PC-3 (cell line): ENCODE results near the gene SDS. TPM values are rescaled to one million over a fixed set of nuclear protein-coding genes. Genes with fewer than 3 reads are reported as not detected.

Experiments
- ATAC-seq: fragments of 200-7000 bp; cut with Tn5 transposase; 2 replicates; pipeline ENCODE4 v1.9.1; 2020; ENCODE audit warnings: mild to moderate bottlenecking, moderate library complexity
- BruUV-seq: library from RNA; stranded (reverse); fragments of 400-500 nt; replicated peaks from 2 replicates; lab custom pipeline; 2021; lab: Mats Ljungman, UMichigan
- CTCF ChIA-PET: fragments of 300-600 bp; sonication (Branson Sonifier 250); formaldehyde crosslinking; loops from one replicate; lab custom pipeline; 2022; ENCODE audit warnings: antibody characterized with exemption; lab: Charles Lee
- POLR2A ChIA-PET: fragments of 300-600 bp; sonication (Branson Sonifier 250); formaldehyde crosslinking; loops from one replicate; lab custom pipeline; 2022; ENCODE audit warnings: antibody characterized with exemption; ENCODE audit not compliant: unreplicated experiment; lab: Charles Lee
- DNase-seq: peaks from one replicate; pipeline ENCODE4 v3.0.0-alpha.2; 2015
- H2AFZ ChIP-seq: fragments of 300-600 bp; sonication (generic); 2 replicates; pipeline ENCODE4 v1.6.0; 2016; ENCODE audit warnings: antibody characterized with exemption, low read length
- H3F3A ChIP-seq: fragments of 300-600 bp; sonication (generic); one replicate; pipeline ENCODE4 v1.6.0; 2017; ENCODE audit warnings: antibody characterized with exemption, low read length, control low read depth, mild to moderate bottlenecking; ENCODE audit not compliant: unreplicated experiment
- H3K27ac ChIP-seq: fragments of 300-600 bp; sonication (generic); 2 replicates; pipeline ENCODE4 v1.5.1; 2016; ENCODE audit warnings: mild to moderate bottlenecking, low read length
- H3K27me3 ChIP-seq: fragments of 300-600 bp; sonication (generic); 2 replicates; pipeline ENCODE4 v1.6.1; 2016; ENCODE audit warnings: low read length, mixed read lengths
- H3K36me3 ChIP-seq: fragments of 300-600 bp; sonication (generic); 2 replicates; pipeline ENCODE4 v1.6.1; 2016; ENCODE audit warnings: low read depth, mixed run types, low read length, mixed read lengths
- H3K4me1 ChIP-seq: fragments of 300-600 bp; sonication (generic); 2 replicates; pipeline ENCODE4 v1.5.1; 2016; ENCODE audit warnings: low read length; ENCODE audit not compliant: insufficient read depth
- H3K4me2 ChIP-seq: fragments of 300-600 bp; sonication (generic); 2 replicates; pipeline ENCODE4 v1.6.0; 2016; ENCODE audit warnings: low read length
- H3K4me3 ChIP-seq: fragments of 300-600 bp; sonication (generic); 2 replicates; pipeline ENCODE4 v1.5.1; 2016; ENCODE audit warnings: mild to moderate bottlenecking, low read length, mixed read lengths
- H3K79me2 ChIP-seq: fragments of 300-600 bp; sonication (generic); 2 replicates; pipeline ENCODE4 v1.6.1; 2017; ENCODE audit warnings: low read length, mixed read lengths
- H3K9ac ChIP-seq: fragments of 300-600 bp; sonication (generic); 2 replicates; pipeline ENCODE4 v1.6.0; 2016; ENCODE audit warnings: mild to moderate bottlenecking, low read length
- H3K9me2 ChIP-seq: fragments of 300-600 bp; sonication (generic); replicated peaks from 2 replicates; pipeline ENCODE4 v1.6.1; 2016; ENCODE audit warnings: mixed run types, low read length, mixed read lengths
- H3K9me3 ChIP-seq: fragments of 300-600 bp; sonication (generic); 2 replicates; pipeline ENCODE4 v1.6.1; 2016; ENCODE audit warnings: low read length, mixed read lengths
- H4K20me1 ChIP-seq: fragments of 300-600 bp; sonication (generic); 2 replicates; pipeline ENCODE4 v1.6.1; 2016; ENCODE audit warnings: low read length, mixed read lengths
- CTCF ChIP-seq: fragments of 300-600 bp; sonication (generic); conservative IDR thresholded peaks from 2 replicates; pipeline ENCODE4 v1.5.1; 2017; ENCODE audit warnings: antibody characterized with exemption, low read depth, mild to moderate bottlenecking, low read length
- EZH2 ChIP-seq: fragments of 300-600 bp; sonication (generic); IDR thresholded peaks from one replicate; pipeline ENCODE4 v1.6.1; 2017; ENCODE audit warnings: antibody characterized with exemption, mild to moderate bottlenecking, low read length; ENCODE audit not compliant: unreplicated experiment
- EZH2phosphoT487 ChIP-seq: fragments of 300-600 bp; sonication (generic); IDR thresholded peaks from 2 replicates; pipeline ENCODE4 v1.6.1; 2018; ENCODE audit warnings: mild to moderate bottlenecking, antibody characterized with exemption, low read length, borderline replicate concordance
- intact Hi-C: fragments of 100-400 bp; cut with micrococcal nuclease; formaldehyde crosslinking; loops from 2 replicates; pipeline ENCODE4 v1.9.0; 2023
- total RNA-seq: library from RNA; depleted of rRNA; stranded (reverse); fragments of >200 nt; gene quantifications from 2 replicates; pipeline ENCODE4 v1.2.3, GENCODE V29; 2014

Gene SDS
- total RNA-seq, 1 experiment from 2014 or later, result not detected

- no peaks in the 10 kb centered on the region for H3K27me3 ChIP-seq
- no peak overlapping the region for H2AFZ ChIP-seq
- no peaks in the 10 kb centered on the region for H3K79me2 ChIP-seq
- TF ChIP-seq EZH2, result no peak
- no peak for TF ChIP-seq CTCF
- TF ChIP-seq EZH2phosphoT487, result no peak
- BruUV-seq, result no TSS peak
- H3K9me2 ChIP-seq, result no peaks in the 10 kb centered on the region
- no peak overlapping the region for H3K9ac ChIP-seq
- no peaks in the 10 kb centered on the region for H3F3A ChIP-seq
- ChIA-PET CTCF (interaction anchor here (0.8 kb wide), 1 partner anchor 33 kb away, joined by 3 read pairs; no protein-coding TSS in a partner anchor), POLR2A (interaction anchor here (0.7 kb wide), 1 partner anchor 1224 kb away, joined by 3 read pairs; no protein-coding TSS in a partner anchor)
- H4K20me1 ChIP-seq, result no peaks in the 10 kb centered on the region
- no peak overlapping the region for H3K27ac ChIP-seq
- no peaks in the 10 kb centered on the region for H3K36me3 ChIP-seq
- H3K9me3 ChIP-seq, result no peaks in the 10 kb centered on the region
- peaks cover 2% of the 10 kb centered on the region; the same call in 1 of the 2 replicates for H3K4me1 ChIP-seq
- no peak for ATAC-seq
- no peak overlapping the region for H3K4me3 ChIP-seq
- intact Hi-C loops, result no loop called here
- H3K4me2 ChIP-seq, result no peak overlapping the region
- DNase-seq, result no peak
Observed at GRCh38 chr12:113402586-113403260, 964 bp downstream of the SDS start.

- CTCF ChIA-PET, result no interaction called here
- intact Hi-C loops, result no loop called here
- Histone ChIP-seq H3K79me2 (no peaks in the 10 kb centered on the region), H3K27ac (no peak overlapping the region), H3K27me3 (no peaks in the 10 kb centered on the region), H3K9me2 (no peaks in the 10 kb centered on the region), H3K9me3 (no peaks in the 10 kb centered on the region), H2AFZ (no peak overlapping the region), H3K9ac (no peak overlapping the region), H3F3A (no peaks in the 10 kb centered on the region), H3K4me1 (no peaks in the 10 kb centered on the region), H3K4me3 (no peak overlapping the region), H4K20me1 (no peaks in the 10 kb centered on the region), H3K36me3 (no peaks in the 10 kb centered on the region), H3K4me2 (no peak overlapping the region)
- no TSS peak for BruUV-seq
- no peak for DNase-seq
- no peak for ATAC-seq
- POLR2A ChIA-PET, result no interaction called here
- TF ChIP-seq EZH2 (no peak), CTCF (no peak), EZH2phosphoT487 (no peak)
Observed at GRCh38 chr12:113401066-113402000, 2.4 kb downstream of the SDS start.
